ENCODE results near the gene ANKRD33B.
"Not testable (repeated sequence)": the region's sequence is repeated elsewhere in the genome, so short reads cannot be mapped to it uniquely, and the experiment has no call there.

Gene ANKRD33B

DNA sequence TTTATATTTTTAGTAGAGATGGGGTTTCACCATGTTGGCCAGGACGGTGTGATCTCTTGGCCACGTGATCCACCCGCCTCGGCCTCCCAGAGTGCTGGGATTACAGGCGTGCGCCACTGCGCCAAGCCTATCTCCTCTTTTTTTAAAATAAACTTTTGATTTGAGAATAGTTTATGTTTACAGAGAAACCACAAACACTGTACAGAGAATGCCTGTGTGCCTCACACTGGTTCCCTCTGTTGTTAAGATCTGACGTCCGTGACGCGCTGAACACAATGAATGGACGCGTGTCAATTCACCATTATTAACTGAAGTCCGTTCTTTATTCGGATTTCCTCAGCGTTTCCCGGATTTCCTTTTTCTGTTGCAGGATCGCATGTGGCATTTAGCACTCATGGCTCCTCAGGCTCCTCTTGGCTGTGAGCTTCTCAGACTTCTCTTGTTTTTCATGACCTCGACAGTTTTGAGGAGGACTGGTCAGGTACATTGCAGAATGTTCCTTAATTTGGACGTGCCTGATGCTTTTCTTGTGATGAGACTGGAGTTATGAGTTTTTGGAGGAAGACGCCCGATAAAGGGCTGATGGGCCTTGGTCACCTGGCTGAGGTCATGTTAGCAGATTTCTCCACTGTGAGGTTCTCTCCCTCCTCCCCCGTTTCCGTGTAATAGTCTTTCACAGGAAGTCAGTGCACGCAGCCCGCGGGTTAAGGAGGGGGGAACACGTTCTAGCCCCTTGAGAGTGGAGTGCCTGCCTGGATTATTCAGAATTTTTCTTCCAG lies 69.6 kb downstream of the ANKRD33B start:
- no peak for DNase-seq (ENCODE audit: low read depth in 3 of 3, low spot score in 1 of 3)

GRCh38 chr5:10634050-10634449 lies 70.2 kb downstream of the ANKRD33B start:
- DNase-seq (ENCODE audit: low read depth in 3 of 3, low spot score in 1 of 3), result no peak

GRCh38 chr5:10634562-10634961 lies 70.7 kb downstream of the ANKRD33B start:
- no peak for DNase-seq (ENCODE audit: low read depth in 3 of 3, low spot score in 1 of 3)

DNA sequence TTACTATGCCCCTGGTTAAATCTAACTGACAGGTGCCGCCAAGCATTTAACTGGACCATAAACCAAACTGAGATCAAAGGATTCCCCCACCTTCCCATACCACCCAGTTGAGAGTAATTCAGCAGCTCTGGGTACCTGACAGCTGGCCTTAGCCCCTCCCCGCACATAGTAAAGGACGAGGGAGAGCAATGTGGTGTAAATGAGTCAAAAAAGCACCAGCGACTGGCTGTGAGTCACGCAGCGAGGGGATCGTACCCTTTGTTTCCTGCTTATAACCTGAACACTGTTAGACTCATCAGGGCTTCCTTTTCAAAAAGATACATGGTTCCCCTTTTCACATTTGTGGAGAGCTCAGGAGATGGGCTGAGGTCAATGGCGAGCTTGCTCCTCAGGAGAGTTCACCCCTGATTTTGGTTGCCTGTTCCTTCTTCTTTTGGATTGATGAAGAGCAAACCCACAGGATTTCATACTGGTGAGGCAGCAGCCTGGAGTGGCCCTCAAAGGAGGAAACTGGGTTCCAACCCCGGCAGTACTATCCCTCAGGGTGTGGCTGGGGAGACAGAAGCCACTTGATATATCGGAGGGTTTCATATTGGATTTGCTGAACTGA lies 71.5 kb downstream of the ANKRD33B start:
- peak in 2 of 3 donors; percentile 4 to 47 for DNase-seq (ENCODE audit: low read depth in 3 of 3, low spot score in 1 of 3)

DNA sequence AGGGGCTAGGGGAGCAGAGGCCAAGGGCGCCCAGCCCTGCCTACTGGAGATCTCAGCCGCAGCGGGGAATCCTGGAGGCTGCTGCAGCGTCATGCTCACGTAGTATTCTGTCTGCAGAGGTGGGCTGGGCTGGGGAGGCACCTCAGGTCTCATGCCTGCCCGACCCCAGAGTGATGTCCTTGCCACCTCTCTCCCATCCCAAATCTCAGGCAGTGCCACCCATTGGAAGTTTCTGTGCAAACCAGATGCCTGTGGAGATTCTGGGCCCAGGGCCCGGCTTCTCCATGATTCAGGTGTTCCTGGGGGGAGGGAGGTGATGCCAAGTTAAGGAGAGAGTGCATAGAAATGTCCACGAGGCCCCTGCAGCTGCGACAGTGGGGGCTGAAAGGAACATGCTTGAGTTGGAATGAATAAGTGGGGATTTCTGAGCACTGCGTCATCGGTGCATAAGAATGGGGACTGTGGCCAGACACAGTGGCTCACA lies 72.0 kb downstream of the ANKRD33B start:
- DNase-seq (ENCODE audit: low read depth in 3 of 3, low spot score in 1 of 3), result no peak

DNA sequence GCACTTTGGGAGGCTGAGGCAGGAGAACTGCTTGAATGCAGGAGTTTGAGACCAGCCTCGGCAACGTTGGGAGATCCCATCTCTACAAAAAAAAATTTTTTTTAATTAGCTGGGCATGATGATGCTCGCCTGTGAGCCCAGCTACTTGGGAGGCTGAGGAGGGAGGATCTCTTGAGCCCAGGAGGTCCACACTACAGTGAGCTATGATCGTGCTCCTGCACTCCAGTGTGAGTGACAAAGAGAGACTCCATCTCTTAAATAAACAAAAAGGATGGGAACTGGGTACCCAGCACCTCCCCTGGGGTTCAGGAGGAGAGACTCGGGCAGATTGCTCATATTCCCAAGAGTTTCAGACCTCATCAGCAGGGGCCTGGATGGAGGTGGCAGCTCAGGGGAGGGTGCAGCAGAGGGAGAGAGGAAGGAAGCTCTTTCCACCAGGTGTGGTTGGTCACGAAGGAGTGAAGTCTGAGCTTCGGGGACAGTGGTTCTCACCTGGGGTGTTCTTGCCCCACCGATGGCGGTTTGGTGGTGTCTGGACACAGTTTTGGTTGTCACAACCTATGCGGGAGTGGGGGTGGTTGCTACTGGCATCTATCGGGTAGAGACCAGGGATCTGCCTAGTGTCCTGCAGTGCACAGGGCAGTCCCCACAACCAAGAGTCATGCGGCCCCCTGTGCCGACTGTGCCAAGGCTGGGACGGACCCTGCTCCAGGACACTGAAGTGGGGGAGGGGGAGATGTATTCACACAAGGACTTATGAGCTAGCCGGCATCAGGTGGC lies 72.7 kb downstream of the ANKRD33B start:
- DNase-seq (ENCODE audit: low read depth in 3 of 3, low spot score in 1 of 3), result no peak

DNA sequence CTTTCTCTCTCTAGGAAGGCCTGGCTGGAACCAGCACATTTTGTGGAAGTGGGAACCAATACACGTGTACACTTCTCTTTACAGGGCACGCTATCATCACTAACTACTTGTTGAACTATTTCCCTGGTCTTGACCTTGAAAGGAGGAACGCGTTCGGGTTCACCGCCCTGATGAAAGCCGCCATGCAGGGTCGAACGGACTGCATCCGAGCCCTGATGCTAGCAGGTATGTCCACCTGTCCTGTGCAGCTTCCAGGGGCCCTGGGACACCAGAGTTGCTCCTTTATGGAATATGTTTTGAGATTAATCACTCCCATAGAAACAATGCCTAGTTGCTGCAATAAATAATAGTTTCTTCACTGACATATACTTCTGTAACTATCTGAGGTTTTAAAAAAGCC lies 74.1 kb downstream of the ANKRD33B start:
- no peak for DNase-seq (ENCODE audit: low read depth in 3 of 3, low spot score in 1 of 3)

DNA sequence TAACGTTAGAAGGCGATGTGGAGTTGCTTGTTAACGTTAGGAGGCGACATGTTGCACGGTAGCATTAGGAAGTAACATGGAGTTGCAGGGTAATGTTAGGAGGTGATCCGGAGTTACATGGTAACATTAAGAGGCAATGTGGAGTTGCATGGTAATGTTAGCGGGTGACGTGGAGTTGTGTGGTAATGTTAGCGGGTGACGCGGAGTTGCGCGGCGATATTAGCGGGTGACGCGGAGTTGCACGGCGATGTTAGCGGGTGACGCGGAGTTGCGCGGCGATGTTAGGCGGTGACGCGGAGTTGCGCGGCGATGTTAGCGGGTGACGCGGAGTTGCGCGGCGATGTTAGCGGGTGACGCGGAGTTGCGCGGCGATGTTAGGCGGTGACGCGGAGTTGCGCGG lies 74.9 kb downstream of the ANKRD33B start:
- DNase-seq (ENCODE audit: low read depth in 3 of 3, low spot score in 1 of 3), result not testable (repeated sequence)

DNA sequence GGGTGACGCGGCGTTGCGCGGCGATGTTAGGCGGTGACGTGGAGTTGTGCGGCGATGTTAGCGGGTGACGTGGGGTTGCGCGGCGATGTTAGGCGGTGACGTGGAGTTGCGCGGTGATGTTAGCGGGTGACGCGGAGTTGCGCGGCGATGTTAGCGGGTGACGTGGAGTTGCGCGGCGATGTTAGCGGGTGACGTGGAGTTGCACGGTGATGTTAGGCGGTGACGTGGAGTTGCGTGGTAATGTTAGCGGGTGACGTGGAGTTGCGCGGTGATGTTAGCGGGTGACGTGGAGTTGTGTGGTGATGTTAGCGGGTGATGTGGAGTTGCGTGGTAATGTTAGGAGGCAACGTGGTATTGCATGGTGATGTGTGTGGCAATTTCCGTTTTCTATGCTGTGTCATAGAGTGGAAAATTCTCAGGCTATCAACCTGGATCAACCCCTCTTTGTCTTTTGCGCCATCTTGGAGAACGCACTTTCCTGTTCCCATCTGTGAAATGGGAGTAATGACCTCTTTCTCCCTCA lies 76.0 kb downstream of the ANKRD33B start:
- DNase-seq (ENCODE audit: low read depth in 3 of 3, low spot score in 1 of 3), result no peak

DNA sequence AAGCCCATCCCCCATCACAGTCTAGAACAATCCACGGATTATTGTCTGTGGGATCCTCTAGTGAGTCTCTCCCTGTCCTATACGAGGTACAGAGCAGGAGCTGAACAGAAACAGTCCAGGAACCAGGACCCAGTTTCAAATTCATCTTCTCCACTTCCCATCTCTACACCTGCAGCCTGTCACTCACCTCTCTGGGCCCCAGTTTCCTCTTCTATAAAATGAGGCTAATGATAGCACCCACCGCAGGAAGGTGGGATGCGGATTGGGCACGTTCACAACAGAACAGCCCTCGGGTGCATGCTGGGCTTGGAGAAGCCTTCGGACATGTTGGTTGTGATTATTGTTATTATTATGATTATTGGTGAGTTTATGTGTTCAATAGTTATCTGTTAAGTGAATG lies 78.5 kb downstream of the ANKRD33B start:
- no peak for DNase-seq (ENCODE audit: low read depth in 3 of 3, low spot score in 1 of 3)

DNA sequence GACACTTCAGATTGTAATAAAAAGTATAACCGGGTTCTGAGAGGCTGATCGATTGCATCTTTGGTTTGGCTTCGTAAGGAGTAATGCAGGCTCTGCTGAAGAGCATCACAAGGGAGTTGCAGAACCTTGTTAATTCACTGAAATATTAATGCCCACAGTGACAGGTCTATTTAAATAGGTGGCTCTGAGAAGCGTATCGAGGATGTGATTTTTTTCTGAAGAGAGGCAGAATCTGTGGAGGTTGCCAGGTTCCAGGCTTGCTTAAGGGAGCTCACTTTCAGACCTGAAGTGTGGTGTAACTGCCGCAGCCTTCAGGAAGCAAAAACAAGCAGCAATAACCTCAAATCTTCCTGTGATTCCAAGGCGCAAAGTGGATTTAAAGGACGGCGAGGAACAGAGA lies 80.3 kb downstream of the ANKRD33B start:
- DNase-seq (ENCODE audit: low read depth in 3 of 3, low spot score in 1 of 3), result no peak

GRCh38 chr5:10645146-10645545 lies 81.3 kb downstream of the ANKRD33B start:
- DNase-seq (ENCODE audit: low read depth in 3 of 3, low spot score in 1 of 3), result no peak

GRCh38 chr5:10645671-10646070 lies 81.8 kb downstream of the ANKRD33B start:
- DNase-seq (ENCODE audit: low read depth in 3 of 3, low spot score in 1 of 3), result no peak

- no peak for DNase-seq (ENCODE audit: low read depth in 3 of 3, low spot score in 1 of 3)
Measured at GRCh38 chr5:10647640-10648039, 83.8 kb downstream of the ANKRD33B start.

DNA sequence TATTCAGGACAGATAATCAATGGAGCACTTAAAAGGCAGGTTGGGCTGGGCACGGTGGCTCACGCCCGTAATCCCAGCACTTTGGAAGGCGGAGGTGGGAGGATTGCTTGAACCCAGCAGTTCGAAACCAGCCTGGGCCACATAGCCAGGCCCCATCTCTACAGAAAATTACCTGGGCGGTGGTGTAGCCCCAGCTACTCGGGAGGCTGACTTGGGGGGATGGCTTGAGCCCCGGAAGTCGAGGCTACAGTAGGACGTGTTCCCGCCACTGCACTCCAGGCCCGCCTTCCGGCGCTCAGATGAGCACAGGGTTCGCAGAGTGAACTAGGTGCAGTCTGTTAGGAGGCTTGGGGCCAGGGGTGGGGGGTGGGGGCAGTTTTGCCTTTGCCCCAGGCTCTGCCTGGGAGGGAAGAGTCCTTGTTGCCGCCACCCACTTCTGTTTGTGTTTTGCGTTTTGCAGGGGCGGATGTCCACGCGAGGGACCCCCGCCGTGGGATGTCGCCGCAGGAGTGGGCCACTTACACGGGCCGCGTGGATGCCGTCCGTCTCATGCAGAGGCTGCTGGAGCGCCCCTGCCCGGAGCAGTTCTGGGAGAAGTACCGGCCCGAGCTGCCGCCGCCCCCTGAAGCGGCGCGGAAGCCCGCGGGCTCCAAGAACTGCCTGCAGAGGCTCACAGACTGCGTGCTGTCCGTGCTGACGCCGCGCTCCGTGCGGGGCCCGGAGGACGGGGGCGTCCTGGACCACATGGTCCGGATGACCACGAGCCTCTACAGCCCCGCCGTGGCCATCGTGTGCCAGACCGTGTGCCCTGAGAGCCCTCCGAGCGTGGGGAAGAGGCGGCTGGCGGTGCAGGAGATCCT lies 85.2 kb downstream of the ANKRD33B start:
- no peak for DNase-seq (ENCODE audit: low read depth in 3 of 3, low spot score in 1 of 3)

DNA sequence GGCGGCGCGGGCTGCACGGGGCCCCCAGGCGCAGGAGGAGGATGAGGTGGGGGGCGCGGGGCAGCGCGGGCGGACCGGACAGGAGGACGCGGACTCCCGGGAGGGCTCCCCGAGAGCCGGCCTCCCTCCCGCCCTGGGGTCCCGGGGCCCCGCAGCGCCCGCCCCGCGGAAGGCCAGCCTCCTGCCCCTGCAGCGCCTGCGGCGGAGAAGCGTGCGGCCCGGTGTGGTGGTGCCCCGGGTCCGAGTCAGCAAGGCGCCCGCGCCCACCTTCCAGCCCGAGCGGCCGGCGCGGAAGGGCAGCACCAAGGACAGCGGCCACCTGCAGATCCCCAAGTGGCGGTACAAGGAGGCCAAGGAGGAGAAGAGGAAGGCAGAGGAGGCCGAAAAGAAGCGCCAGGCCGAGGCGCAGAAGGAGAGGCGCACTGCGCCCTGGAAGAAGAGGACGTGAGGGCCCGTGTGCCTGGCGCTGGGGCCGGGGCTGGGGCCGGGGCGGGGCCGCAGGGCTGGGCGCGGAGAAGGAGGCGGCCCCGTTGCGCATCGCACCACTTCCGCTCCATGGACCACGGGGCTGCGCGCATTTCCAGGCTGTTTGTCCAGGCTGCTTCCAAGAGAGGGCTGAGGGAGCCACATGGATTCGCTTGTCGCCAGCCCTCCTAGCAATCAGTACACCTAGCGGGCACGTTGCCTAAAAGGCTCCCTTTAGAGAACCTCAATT lies 86.0 kb downstream of the ANKRD33B start:
- no peak for DNase-seq (ENCODE audit: low read depth in 3 of 3, low spot score in 1 of 3)

DNA sequence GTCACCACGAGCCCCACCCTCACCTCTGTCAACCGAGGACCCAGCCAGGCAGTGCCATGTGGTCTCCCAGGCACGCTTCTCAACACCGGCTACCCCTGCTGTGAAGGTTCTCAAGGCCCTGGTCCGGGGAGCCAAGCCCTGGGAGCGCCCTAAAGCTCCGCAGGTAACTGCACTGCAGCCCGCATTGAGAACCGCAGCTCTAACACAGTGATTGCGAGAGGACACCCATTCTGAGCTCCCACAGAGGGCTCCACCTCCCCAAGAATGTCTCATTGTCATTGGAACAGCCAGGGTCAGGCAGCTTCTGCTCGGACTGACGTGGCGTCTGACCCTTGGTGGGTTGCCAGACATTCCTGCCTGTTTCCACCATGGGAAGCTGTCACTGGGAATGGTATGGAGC lies 88.3 kb downstream of the ANKRD33B start:
- DNase-seq (ENCODE audit: low read depth in 3 of 3, low spot score in 1 of 3), result no peak

- no peak for DNase-seq (ENCODE audit: low read depth in 3 of 3, low spot score in 1 of 3)
Measured at GRCh38 chr5:10652606-10653005, 88.7 kb downstream of the ANKRD33B start.

DNA sequence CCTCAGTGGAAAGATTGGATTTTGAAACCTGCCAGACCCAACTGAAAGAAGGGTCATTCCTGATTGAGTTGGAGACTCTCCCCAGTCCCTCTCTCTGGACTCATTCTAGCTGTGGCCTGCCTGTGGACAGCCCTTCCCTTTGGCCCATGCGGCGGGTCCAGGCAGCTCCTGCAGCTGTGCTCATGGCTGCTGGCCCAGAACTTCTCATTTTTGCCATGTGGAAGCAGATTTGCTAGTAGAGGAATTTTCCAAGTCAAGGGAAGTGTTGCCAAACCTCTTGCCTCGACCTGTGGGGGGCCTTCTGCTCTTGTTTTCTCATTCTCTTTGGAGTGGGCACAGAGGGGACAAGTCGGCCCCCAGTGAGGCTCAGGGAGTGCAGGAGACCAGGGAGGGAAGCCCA lies 89.2 kb downstream of the ANKRD33B start:
- DNase-seq (ENCODE audit: low read depth in 3 of 3, low spot score in 1 of 3), result no peak

DNA sequence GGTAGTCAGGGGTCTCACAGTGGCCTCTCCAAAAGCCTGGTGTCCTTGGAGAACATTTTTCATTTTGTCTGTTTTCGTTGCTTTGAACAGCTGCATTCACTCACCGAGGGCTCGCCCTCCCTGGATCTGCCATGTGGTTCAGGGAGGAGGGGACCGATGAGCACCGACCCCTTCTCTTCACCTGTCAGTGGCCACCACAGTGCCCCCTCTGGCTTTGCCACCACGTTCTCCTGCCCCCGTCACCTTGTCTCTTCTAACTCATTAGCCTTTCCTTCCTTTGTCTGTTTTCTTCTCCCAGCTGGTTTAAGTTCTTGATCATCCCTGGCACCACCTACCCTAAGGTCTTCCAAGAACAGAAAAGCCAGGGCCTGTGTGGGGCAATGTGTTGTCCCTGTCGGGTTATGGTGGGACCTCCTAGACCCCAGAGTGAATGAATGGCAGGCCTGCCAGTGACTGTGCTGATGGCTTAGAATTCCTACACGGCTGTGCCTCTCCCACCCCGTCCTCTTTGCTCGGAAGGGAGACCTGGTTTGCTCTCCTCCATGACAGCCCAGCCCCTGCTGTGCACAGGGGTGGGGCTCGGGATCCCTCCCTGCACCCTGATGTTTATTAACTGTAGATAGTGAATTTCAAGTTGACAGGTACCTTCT lies 90.0 kb downstream of the ANKRD33B start:
- DNase-seq (ENCODE audit: low read depth in 3 of 3, low spot score in 1 of 3), result no peak

Measured in stimulated activated CD4-positive, alpha-beta T cell treated with anti-CD3 and anti-CD28 coated beads, TNF-alpha, amount 100 ng/mL, for 1 hour (primary cell).